Keratinocyte (primary cell): ENCODE measurements around the gene SLC22A3. TPM values are rescaled to one million over a fixed set of nuclear protein-coding genes. Genes with fewer than 3 reads are reported as not detected.

ENCODE experiments used
- DNase-seq: peaks from one replicate; pipeline ENCODE4 v3.0.0-alpha.2; 2011; ENCODE audit warnings: low read depth, missing footprints, low spot score
- FAIRE-seq: peaks from 2 replicates; lab custom pipeline; 2011; peaks lifted over from hg19 to GRCh38; lab: Jason Lieb, UNC
- H2AFZ ChIP-seq: 2 replicates; pipeline ENCODE4 v1.6.0; 2012; ENCODE audit warnings: low read length, control low read depth, inconsistent platforms; ENCODE audit not compliant: control insufficient read depth
- H3K27ac ChIP-seq: 2 replicates; pipeline ENCODE4 v1.5.1; 2011; ENCODE audit warnings: low read length; ENCODE audit not compliant: control insufficient read depth, insufficient read depth
- H3K27me3 ChIP-seq: 3 replicates; pipeline ENCODE4 v1.6.0; 2011; ENCODE audit warnings: low read length; ENCODE audit not compliant: control insufficient read depth, insufficient read depth; ENCODE audit errors: extremely low read depth
- H3K36me3 ChIP-seq, 2 experiments: 2 replicates in 1 of 2; 3 replicates in 1 of 2; pipeline ENCODE4 v1.5.1; 2011; ENCODE audit warnings: low read length in 2 of 2, mild to moderate bottlenecking in 1 of 2; ENCODE audit not compliant: control insufficient read depth in 2 of 2, insufficient read depth in 2 of 2; ENCODE audit errors: extremely low read depth in 1 of 2
- H3K4me1 ChIP-seq: 3 replicates; pipeline ENCODE4 v1.5.1; 2011; ENCODE audit warnings: low read length; ENCODE audit not compliant: control insufficient read depth, insufficient read depth; ENCODE audit errors: extremely low read depth
- H3K4me2 ChIP-seq: 3 replicates; pipeline ENCODE4 v1.6.0; 2011; ENCODE audit warnings: low read depth, low read length; ENCODE audit not compliant: control insufficient read depth, insufficient read depth; ENCODE audit errors: extremely low read depth
- H3K4me3 ChIP-seq, 3 experiments: fragments of 200-600 bp in 1 of 3; sonication (generic) in 1 of 3; 2 replicates in 2 of 3; 3 replicates in 1 of 3; pipeline ENCODE4 v1.5.1; 2011 to 2016; ENCODE audit warnings: low read length in 3 of 3, mild to moderate bottlenecking in 3 of 3, control low read depth in 2 of 3, inconsistent platforms in 1 of 3, low read depth in 1 of 3, mixed read lengths in 1 of 3, mixed run types in 1 of 3, moderate library complexity in 1 of 3; ENCODE audit not compliant: control insufficient read depth in 2 of 3, insufficient read depth in 2 of 3; ENCODE audit errors: extremely low read depth in 1 of 3
- H3K79me2 ChIP-seq: 2 replicates; pipeline ENCODE4 v1.6.0; 2012; ENCODE audit warnings: low read length; ENCODE audit not compliant: control insufficient read depth, insufficient read depth
- H3K9ac ChIP-seq: 3 replicates; pipeline ENCODE4 v1.6.0; 2011; ENCODE audit warnings: low read length; ENCODE audit not compliant: control insufficient read depth, insufficient read depth; ENCODE audit errors: extremely low read depth
- H3K9me1 ChIP-seq: 3 replicates; pipeline ENCODE4 v1.6.0; 2011; ENCODE audit warnings: low read length; ENCODE audit not compliant: control insufficient read depth, insufficient read depth; ENCODE audit errors: extremely low read depth
- H3K9me3 ChIP-seq: 2 replicates; pipeline ENCODE4 v1.5.1; 2012; ENCODE audit warnings: low read depth, low read length; ENCODE audit not compliant: control insufficient read depth
- H4K20me1 ChIP-seq: 3 replicates; pipeline ENCODE4 v1.6.0; 2011; ENCODE audit warnings: low read length; ENCODE audit not compliant: control insufficient read depth, insufficient read depth; ENCODE audit errors: extremely low read depth
- CTCF ChIP-seq, 3 experiments: IDR thresholded peaks in 1 of 3; conservative IDR thresholded peaks in 1 of 3; optimal IDR thresholded peaks in 1 of 3; 2 replicates in 2 of 3; 3 replicates in 1 of 3; pipeline versions ENCODE3 to v1.5.1; 2011; ENCODE audit warnings: low read length in 3 of 3, mild to moderate bottlenecking in 3 of 3, moderate library complexity in 2 of 3, control low read depth in 1 of 3, inconsistent platforms in 1 of 3; ENCODE audit not compliant: insufficient read depth in 2 of 3; ENCODE audit errors: extremely low read depth in 1 of 3
- EZH2 ChIP-seq: IDR thresholded peaks from one replicate; pipeline ENCODE4 v1.6.1; 2012; ENCODE audit warnings: inconsistent platforms, mild to moderate bottlenecking, low read length, moderate library complexity
- dilution Hi-C: fragments of 300-500 bp; cut with MboI; formaldehyde crosslinking; loops from one replicate; pipeline ENCODE4 v1.7.0; 2020; ENCODE audit warnings: low sequenced_read_pairs; ENCODE audit not compliant: extremely low pct_ligation_motif_present
- polyA plus RNA-seq, 5 experiments: library from polyadenylated mRNA; depleted of rRNA in 3 of 5; stranded (reverse) in 3 of 5; stranded (forward) in 1 of 5; unstranded in 1 of 5; fragments of >200 nt; gene quantifications; 1 replicate in 1 of 5; 2 replicates in 3 of 5; 3 replicates in 1 of 5; pipeline versions ENCODE4 v1.2.1 to v1.2.3, GENCODE V29; 2011 to 2012; ENCODE audit warnings: missing spikeins in 2 of 5, low read depth in 1 of 5, low replicate concordance in 1 of 5

SLC22A3 gene
- polyA plus RNA-seq, 1 donor (not counting 4 experiments of a cell fraction or from before 2014, with no cell fraction given) = 1.8 TPM

- H4K20me1 ChIP-seq = no peaks in the 10 kb centered on the region
- no peaks in the 10 kb centered on the region for H3K36me3 ChIP-seq
- dilution Hi-C loops = no loop called here
- H3K4me3 ChIP-seq = no peak overlapping the region
- H3K27ac ChIP-seq = no peak overlapping the region
- peaks cover 28% of the 10 kb centered on the region for H3K4me1 ChIP-seq
- TF ChIP-seq CTCF (optimal IDR thresholded peaks at IDR 0.05 in 1 of 3, IDR thresholded peaks at IDR 0.05 in 1 of 3, conservative IDR thresholded peaks at IDR 0.05 in 1 of 3; ENCODE audit: extremely low read depth in 1 of 3, insufficient read depth in 2 of 3, low read length in 3 of 3) = no peak
- TF ChIP-seq EZH2 = no peak
- H3K79me2 ChIP-seq = no peaks in the 10 kb centered on the region
- H3K9me3 ChIP-seq = no peaks in the 10 kb centered on the region
- FAIRE-seq (no peak), DNase-seq (no peak)
- H3K9ac ChIP-seq = no peak overlapping the region
- no peak overlapping the region for H3K4me2 ChIP-seq
- H3K27me3 ChIP-seq = no peaks in the 10 kb centered on the region
- no peaks in the 10 kb centered on the region for H3K9me1 ChIP-seq
- no peak overlapping the region for H2AFZ ChIP-seq
Observed at GRCh38 chr6:160395187-160395586, 47.0 kb downstream of the SLC22A3 start.

GRCh38 chr6:160396292-160396691, 48.1 kb downstream of the SLC22A3 start:
- Histone ChIP-seq H3K4me3 (no peak overlapping the region), H3K27me3 (no peaks in the 10 kb centered on the region), H3K36me3 (no peaks in the 10 kb centered on the region), H3K4me2 (no peak overlapping the region), H2AFZ (no peak overlapping the region), H3K79me2 (no peaks in the 10 kb centered on the region), H4K20me1 (no peaks in the 10 kb centered on the region), H3K9me3 (no peaks in the 10 kb centered on the region), H3K4me1 (peaks cover 19% of the 10 kb centered on the region), H3K9me1 (no peaks in the 10 kb centered on the region), H3K9ac (no peak overlapping the region), H3K27ac (no peak overlapping the region)
- DNase-seq (no peak), FAIRE-seq (no peak)
- dilution Hi-C loops = no loop called here
- TF ChIP-seq CTCF (optimal IDR thresholded peaks at IDR 0.05 in 1 of 3, IDR thresholded peaks at IDR 0.05 in 1 of 3, conservative IDR thresholded peaks at IDR 0.05 in 1 of 3; ENCODE audit: extremely low read depth in 1 of 3, insufficient read depth in 2 of 3, low read length in 3 of 3) = no peak
